ENCODE measurements around the gene TRIM65. TPM values are rescaled to one million over a fixed set of nuclear protein-coding genes. Genes with fewer than 3 reads are reported as not detected.

The TRIM65 gene
- total and polyA plus RNA-seq, 2 donors from 2014 or later, result 11.5 to 23.6 TPM

DNA sequence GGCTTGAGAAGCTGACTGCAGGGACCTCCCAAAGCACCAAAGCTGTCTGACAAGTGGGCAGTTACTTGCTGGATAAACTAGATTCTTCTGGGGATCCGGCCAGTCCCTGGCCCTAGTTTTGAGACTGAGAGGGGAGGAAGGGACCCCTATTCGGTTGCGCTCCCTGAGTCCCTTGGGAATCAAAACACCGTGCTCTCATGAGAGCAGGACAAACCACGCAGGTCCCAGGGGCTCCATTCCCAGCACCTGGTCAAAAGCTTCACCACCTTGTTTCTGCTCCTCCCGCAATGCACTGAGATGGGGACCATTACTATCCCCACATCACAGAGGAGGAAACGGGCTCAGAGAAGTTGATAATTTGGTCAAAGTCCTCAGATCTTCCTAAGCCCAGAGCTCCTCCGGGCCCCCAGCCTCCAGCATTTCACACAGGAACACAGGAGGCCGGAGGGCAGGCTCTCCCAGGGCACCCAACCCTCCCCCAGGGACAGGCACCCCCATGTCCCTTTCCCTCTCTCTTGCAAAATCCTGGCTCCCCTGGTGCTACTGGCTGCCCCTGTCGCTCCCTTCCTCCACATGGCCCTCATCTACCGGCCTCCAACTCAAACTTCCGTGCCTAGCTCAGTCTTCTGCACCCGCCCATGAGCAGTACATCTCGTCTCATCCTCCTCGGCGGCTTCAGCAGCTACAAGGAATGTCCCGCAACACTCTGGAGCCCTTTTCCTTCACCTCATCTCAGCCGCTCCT lies 3.3 kb downstream of the TRIM65 start:
- intact Hi-C loops (cut with DNase I), result no loop called here
- Histone ChIP-seq H3K4me3 (ENCODE audit: low read length in 3 of 3) (no peak overlapping the region), H3K4me1 (ENCODE audit: control insufficient read depth in 2 of 3, insufficient read depth in 2 of 3, low read depth in 1 of 3, low read length in 3 of 3) (peaks cover 0 to 20% (median 9%) of the 10 kb centered on the region in 3 donors), H3K9ac (ENCODE audit: low read length in 3 of 3) (no peak overlapping the region), H3K9me3 (ENCODE audit: control insufficient read depth in 2 of 3, insufficient read depth in 1 of 3, low read length in 3 of 3) (no peaks in the 10 kb centered on the region), H3K27me3 (ENCODE audit: control insufficient read depth, insufficient read depth, low read length) (no peaks in the 10 kb centered on the region), H3K27ac (ENCODE audit: low read depth in 2 of 2, low read length in 2 of 2) (no peak overlapping the region), H3K36me3 (ENCODE audit: control insufficient read depth in 2 of 3, insufficient read depth in 3 of 3, low read length in 3 of 3) (peaks cover 0 to 5% (median 4%) of the 10 kb centered on the region in 3 donors)
- FAIRE-seq, result no peak
- TF ChIP-seq, protein P1, sequence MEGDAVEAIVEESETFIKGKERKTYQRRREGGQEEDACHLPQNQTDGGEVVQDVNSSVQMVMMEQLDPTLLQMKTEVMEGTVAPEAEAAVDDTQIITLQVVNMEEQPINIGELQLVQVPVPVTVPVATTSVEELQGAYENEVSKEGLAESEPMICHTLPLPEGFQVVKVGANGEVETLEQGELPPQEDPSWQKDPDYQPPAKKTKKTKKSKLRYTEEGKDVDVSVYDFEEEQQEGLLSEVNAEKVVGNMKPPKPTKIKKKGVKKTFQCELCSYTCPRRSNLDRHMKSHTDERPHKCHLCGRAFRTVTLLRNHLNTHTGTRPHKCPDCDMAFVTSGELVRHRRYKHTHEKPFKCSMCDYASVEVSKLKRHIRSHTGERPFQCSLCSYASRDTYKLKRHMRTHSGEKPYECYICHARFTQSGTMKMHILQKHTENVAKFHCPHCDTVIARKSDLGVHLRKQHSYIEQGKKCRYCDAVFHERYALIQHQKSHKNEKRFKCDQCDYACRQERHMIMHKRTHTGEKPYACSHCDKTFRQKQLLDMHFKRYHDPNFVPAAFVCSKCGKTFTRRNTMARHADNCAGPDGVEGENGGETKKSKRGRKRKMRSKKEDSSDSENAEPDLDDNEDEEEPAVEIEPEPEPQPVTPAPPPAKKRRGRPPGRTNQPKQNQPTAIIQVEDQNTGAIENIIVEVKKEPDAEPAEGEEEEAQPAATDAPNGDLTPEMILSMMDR (IDR thresholded peaks at IDR 0.05; ENCODE audit: borderline replicate concordance, extremely low read depth, insufficient read depth), result no peak
- no peak for DNase-seq

- intact Hi-C loops (cut with DNase I), result no loop called here
- TF ChIP-seq, protein P1 (IDR thresholded peaks at IDR 0.05; ENCODE audit: borderline replicate concordance, extremely low read depth, insufficient read depth), result no peak
- FAIRE-seq (no peak), DNase-seq (peak in 1 of 5 donors; percentile 76)
- Histone ChIP-seq H3K4me1 (ENCODE audit: control insufficient read depth in 2 of 3, insufficient read depth in 2 of 3, low read depth in 1 of 3, low read length in 3 of 3) (peaks cover 0 to 20% (median 9%) of the 10 kb centered on the region in 3 donors), H3K27ac (ENCODE audit: low read depth in 2 of 2, low read length in 2 of 2) (no peak overlapping the region), H3K4me3 (ENCODE audit: low read length in 3 of 3) (no peak overlapping the region), H3K36me3 (ENCODE audit: control insufficient read depth in 2 of 3, insufficient read depth in 3 of 3, low read length in 3 of 3) (peaks cover 0 to 4% (median 3%) of the 10 kb centered on the region in 3 donors), H3K9ac (ENCODE audit: low read length in 3 of 3) (no peak overlapping the region), H3K27me3 (ENCODE audit: control insufficient read depth, insufficient read depth, low read length) (no peaks in the 10 kb centered on the region), H3K9me3 (ENCODE audit: control insufficient read depth in 2 of 3, insufficient read depth in 1 of 3, low read length in 3 of 3) (no peaks in the 10 kb centered on the region)
Measured at GRCh38 chr17:75892556-75893224, 4.1 kb downstream of the TRIM65 start.

DNA sequence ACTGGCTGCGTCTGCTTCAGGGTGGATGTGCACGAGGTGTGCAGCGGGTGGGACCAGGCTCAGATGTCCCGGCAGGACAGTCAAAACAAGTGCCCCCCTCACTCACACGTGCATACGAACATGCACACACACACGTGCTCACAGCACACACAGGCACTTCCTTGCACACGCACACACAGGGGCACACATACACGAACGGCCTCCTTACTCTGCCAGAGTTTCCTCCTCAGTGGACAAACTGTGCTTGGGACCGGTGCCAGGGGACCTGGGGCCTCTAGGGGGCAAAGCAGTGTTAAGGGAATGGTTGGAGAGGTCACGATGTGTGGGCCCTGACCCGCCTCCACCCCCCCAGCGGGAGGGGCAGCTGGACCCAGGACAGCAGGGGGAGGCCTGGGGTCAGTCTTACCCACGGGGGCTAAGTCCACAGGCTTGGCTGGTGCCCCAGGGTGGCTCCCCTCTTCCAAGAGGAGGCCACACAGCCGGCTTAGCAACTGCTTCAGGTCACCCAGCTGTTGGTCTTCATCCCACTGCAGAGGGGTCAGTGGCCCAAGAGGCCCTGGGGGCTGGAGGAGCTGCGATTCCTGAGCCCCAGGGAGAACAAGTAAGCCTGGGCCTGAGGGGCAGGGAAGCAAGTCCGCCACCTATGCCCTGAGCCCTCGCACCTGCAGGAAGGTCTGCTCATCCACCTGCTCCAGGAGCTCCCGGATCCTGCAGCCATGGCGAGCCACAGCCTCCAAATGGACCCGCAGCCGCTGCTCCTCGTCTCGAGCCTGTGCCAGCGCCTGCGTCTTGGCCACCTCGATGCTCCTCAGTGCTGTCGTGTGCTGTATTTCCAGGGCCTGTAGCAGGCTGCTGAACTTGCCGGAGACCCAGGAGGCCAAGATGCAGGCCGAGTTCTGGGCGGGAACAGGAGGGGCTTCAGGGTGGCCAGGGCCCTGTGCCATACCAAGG lies 4.9 kb downstream of the TRIM65 start:
- FAIRE-seq, result no peak
- intact Hi-C loops (cut with DNase I), result no loop called here
- TF ChIP-seq, protein P1 (IDR thresholded peaks at IDR 0.05; ENCODE audit: borderline replicate concordance, extremely low read depth, insufficient read depth), result no peak

More for the DNA sequence above, 4.9 kb downstream of the TRIM65 start:
- no peak overlapping the region for H3K9ac ChIP-seq (ENCODE audit: low read length in 3 of 3)
- H3K27ac ChIP-seq (ENCODE audit: low read depth in 2 of 2, low read length in 2 of 2), result no peak overlapping the region
- no peak for DNase-seq
- H3K36me3 ChIP-seq (ENCODE audit: control insufficient read depth in 2 of 3, insufficient read depth in 3 of 3, low read length in 3 of 3), result peaks cover 0 to 4% (median 3%) of the 10 kb centered on the region in 3 donors
- H3K9me3 ChIP-seq (ENCODE audit: control insufficient read depth in 2 of 3, insufficient read depth in 1 of 3, low read length in 3 of 3), result no peaks in the 10 kb centered on the region
- no peaks in the 10 kb centered on the region for H3K27me3 ChIP-seq (ENCODE audit: control insufficient read depth, insufficient read depth, low read length)
- no peak overlapping the region for H3K4me3 ChIP-seq (ENCODE audit: low read length in 3 of 3)
- H3K4me1 ChIP-seq (ENCODE audit: control insufficient read depth in 2 of 3, insufficient read depth in 2 of 3, low read depth in 1 of 3, low read length in 3 of 3), result peaks cover 0 to 20% (median 9%) of the 10 kb centered on the region in 3 donors

Data from kidney (tissue), 14 donors.